AG04450 (cell line): ENCODE measurements around the gene KCNJ5. TPM values are rescaled to one million over a fixed set of nuclear protein-coding genes. Genes with fewer than 3 reads are reported as not detected.

ENCODE experiments used
- CTCF ChIA-PET: fragments of 300-600, 350-600 bp; formaldehyde crosslinking; extraction: SDS; loops from one replicate; lab custom pipeline; 2022; ENCODE audit warnings: antibody characterized with exemption, inconsistent platforms; lab: Charles Lee
- POLR2A ChIA-PET: fragments of 350-600 bp; formaldehyde crosslinking; extraction: SDS; loops from one replicate; lab custom pipeline; 2021; ENCODE audit warnings: antibody characterized with exemption, inconsistent platforms; lab: Yijun Ruan, JAX
- DNase-seq: peaks from one replicate; pipeline ENCODE4 v3.0.0-alpha.2; 2011; ENCODE audit warnings: low read depth, low spot score
- H3K27ac ChIP-seq: one replicate; pipeline ENCODE4 v1.5.1; 2012; ENCODE audit warnings: low read depth, low read length, control low read depth
- H3K27me3 ChIP-seq: one replicate; pipeline ENCODE4 v1.6.0; 2012; ENCODE audit warnings: low read length; ENCODE audit not compliant: control insufficient read depth, insufficient read depth
- H3K4me3 ChIP-seq: 2 replicates; pipeline ENCODE4 v1.5.1; 2011; ENCODE audit warnings: mild to moderate bottlenecking, low read depth, low read length, control low read depth
- H3K9me3 ChIP-seq: 2 replicates; pipeline ENCODE4 v1.5.1; 2012; ENCODE audit warnings: low read length; ENCODE audit not compliant: control insufficient read depth, insufficient read depth
- polyA minus RNA-seq: library from RNA; depleted of rRNA, polyadenylated mRNA; stranded (reverse); fragments of >200 nt; gene quantifications from 2 replicates; pipeline ENCODE4 v1.2.3, GENCODE V29; 2011; rRNA and poly(A)+ RNA removed
- polyA plus RNA-seq: library from polyadenylated mRNA; depleted of rRNA; stranded (reverse); fragments of >200 nt; gene quantifications from 2 replicates; pipeline ENCODE4 v1.2.3, GENCODE V29; 2011; rRNA removed
- TF ChIP-seq, protein P1 (sequence below): IDR thresholded peaks from 2 replicates; pipeline ENCODE4 v1.5.1; 2011; ENCODE audit warnings: low read depth, low read length, control low read depth, inconsistent platforms

Gene KCNJ5
- polyA plus RNA-seq: not detected in 2 replicates
- polyA minus RNA-seq: not detected in 2 replicates

DNA sequence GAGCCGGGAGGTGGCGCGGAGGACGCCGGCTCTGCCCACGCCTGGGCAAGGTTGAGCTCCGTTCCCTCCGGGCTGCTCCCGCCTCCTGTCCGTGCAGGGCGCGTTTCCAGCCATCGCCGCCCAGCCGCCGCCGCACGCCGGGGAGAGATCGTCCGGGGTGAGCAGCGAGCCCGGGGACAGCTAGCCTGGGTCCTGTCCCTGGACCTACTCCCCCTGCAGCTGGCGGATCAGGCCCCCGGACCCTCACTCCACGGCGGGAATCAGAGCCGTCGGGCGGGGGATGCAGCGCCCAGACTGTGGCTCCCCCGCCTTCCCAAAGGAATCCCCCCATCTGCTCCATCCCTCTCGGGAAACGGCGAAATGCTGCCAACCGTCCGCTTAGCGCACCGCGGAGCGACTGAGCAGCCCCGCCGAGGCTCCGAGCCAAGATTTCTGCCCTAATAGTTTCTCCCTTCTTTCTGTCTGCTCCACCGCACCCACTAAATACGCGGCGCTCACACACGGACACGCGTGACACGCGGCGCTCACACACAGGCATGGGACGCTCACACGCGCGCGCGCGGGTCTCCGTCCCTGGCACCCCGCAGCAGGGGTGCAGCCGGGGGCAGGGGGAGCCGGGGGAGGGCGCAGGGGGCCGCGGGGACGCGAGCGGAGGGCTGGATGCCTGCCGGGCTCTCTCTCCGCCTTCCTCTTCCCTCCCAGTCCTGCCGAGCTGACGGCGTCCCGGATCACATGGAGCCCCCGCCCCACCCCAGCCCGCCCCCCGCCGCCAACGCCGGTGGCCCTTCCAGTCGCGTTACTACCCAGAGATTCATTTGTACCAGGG lies at the start of gene KCNJ5:
Gene KCNJ5, plus strand, starts transcription at position 814 of the 826 bp plus-strand sequence. CDS start 19,918 bp downstream, outside the sequence.
- Histone ChIP-seq H3K4me3 (peak within 1 kb of the TSS; percentile 57), H3K27ac (peak within 1 kb of the TSS; percentile 11), H3K9me3 (no peaks in the 10 kb centered on the region; the same call in 1 of the 2 replicates), H3K27me3 (peaks cover 62% of the 10 kb centered on the region)
- POLR2A ChIA-PET: no interaction called here
- CTCF ChIA-PET: interaction anchor here (0.9 to 8.2 kb wide), 5 partner anchors 9 to 68 kb away, joined by 3 to 348 read pairs (median 3); no protein-coding TSS in a partner anchor
- TF ChIP-seq, protein P1, sequence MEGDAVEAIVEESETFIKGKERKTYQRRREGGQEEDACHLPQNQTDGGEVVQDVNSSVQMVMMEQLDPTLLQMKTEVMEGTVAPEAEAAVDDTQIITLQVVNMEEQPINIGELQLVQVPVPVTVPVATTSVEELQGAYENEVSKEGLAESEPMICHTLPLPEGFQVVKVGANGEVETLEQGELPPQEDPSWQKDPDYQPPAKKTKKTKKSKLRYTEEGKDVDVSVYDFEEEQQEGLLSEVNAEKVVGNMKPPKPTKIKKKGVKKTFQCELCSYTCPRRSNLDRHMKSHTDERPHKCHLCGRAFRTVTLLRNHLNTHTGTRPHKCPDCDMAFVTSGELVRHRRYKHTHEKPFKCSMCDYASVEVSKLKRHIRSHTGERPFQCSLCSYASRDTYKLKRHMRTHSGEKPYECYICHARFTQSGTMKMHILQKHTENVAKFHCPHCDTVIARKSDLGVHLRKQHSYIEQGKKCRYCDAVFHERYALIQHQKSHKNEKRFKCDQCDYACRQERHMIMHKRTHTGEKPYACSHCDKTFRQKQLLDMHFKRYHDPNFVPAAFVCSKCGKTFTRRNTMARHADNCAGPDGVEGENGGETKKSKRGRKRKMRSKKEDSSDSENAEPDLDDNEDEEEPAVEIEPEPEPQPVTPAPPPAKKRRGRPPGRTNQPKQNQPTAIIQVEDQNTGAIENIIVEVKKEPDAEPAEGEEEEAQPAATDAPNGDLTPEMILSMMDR: no peak
- DNase-seq: no peak

DNA sequence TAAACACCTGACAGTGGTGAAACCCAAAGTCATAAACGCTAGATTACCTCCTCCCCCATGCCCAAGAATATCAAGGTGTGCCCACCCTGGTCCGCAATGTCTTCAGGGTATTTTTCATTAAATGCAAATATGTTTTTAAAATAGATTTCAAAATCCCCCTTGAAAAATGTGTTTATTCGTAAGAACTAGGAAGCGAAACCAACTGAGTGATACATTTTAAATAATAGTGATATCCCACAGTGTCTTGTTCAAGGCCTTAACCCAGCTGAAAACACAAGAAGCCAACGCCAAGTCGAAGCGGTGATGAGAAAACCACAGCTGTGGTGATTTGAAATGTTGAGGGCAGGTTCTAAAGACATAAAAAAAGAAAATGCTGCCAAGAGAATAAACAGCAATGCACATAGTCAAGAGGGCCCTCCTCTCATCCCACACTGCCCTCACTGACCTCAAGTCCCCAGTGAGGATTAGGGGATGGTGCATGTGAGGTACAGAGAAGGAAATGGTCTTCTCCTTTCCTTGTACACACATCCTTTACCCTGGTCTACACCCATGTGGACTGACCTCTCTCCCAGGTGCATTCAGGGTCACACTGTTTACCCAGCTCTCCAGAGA lies 49.6 kb upstream of the KCNJ5 start:
- POLR2A ChIA-PET: no interaction called here
- Histone ChIP-seq H3K4me3 (no peak overlapping the region), H3K27ac (no peak overlapping the region), H3K27me3 (peaks cover 5% of the 10 kb centered on the region), H3K9me3 (no peaks in the 10 kb centered on the region)
- CTCF ChIA-PET: interaction anchor here (1.1 kb wide), 1 partner anchor 14 kb away, joined by 3 read pairs; no protein-coding TSS in a partner anchor
- TF ChIP-seq, protein P1: no peak
- DNase-seq: no peak

DNA sequence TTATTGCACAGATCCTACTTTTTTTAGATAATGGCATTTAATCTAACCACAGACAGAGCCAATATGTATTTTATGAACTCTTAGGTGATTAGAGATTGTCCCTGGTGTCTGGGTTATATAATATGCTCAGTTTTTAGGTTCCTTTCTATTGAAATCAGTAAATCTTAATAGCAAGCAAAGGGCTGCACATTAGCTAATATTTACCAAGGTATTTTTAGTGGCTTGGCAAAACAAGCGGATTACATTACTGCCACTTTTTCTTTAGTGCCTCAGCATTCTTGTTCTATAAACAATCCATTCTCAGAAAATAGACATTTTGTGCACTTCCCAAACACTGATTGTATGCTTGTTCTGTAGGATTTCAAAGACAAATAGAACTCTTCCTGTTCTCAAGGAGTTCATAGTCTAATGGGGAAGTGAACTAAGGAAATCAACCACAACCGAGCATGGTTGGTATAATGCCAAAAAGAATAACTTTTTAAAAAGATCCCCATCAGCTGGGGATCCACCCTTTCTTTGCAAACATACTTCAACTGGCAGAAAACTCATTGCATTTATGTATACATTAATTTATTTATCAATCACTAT lies 47.9 kb upstream of the KCNJ5 start:
- no peak for DNase-seq
- TF ChIP-seq, protein P1: no peak
- Histone ChIP-seq H3K27ac (no peak overlapping the region), H3K27me3 (peaks cover 7% of the 10 kb centered on the region), H3K9me3 (no peaks in the 10 kb centered on the region), H3K4me3 (no peak overlapping the region)
- CTCF ChIA-PET: interaction anchor here (1.2 to 1.6 kb wide), 3 partner anchors 12 to 671 kb away, joined by 3 to 7 read pairs (median 5); no protein-coding TSS in a partner anchor
- POLR2A ChIA-PET: no interaction called here

DNA sequence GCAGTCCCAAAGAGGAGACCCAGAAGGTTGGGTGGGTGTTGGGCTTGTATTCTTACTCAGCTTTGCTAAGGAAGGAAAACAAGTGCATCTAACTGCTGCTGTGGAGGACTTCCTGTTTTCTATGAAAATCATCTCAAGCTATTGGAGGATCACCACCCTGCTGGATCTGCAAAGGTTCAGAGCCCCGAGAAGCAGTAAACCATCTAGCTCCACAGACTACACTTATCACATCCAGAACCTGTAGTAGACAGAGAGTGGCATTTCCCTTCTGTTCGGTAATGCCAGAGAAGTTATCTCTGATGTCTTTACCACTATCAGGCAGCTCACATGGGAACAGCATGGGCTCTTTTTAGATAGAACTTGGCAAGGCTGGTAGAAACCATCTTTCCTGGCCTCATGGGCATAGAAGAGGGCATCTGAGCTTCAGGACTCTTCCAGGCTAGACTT lies 45.8 kb upstream of the KCNJ5 start:
- H3K27ac ChIP-seq: no peak overlapping the region
- H3K4me3 ChIP-seq: no peak overlapping the region
- ChIA-PET POLR2A (no interaction called here), CTCF (interaction anchor here (0.9 to 4.4 kb wide), 3 partner anchors 14 to 688 kb away, joined by 3 to 24 read pairs (median 7); no protein-coding TSS in a partner anchor)
- H3K27me3 ChIP-seq: peaks cover 9% of the 10 kb centered on the region
- H3K9me3 ChIP-seq: no peaks in the 10 kb centered on the region
- DNase-seq: no peak
- TF ChIP-seq, protein P1: no peak
